A673 (cell line): ENCODE measurements around the gene TECPR2.

ENCODE experiments used
- EZH2 ChIP-seq: fragments of 200-600 bp; sonication (generic); IDR thresholded peaks from 2 replicates; pipeline ENCODE4 v1.6.1; 2017; ENCODE audit warnings: borderline replicate concordance, low read depth, mild to moderate bottlenecking, mixed read lengths, antibody characterized with exemption, low read length; ENCODE audit not compliant: poor library complexity, severe bottlenecking
- TF ChIP-seq, protein P1 (sequence below): fragments of 300-800, 200-600 bp; sonication (generic); conservative IDR thresholded peaks from 2 replicates; pipeline ENCODE4 v1.5.1; 2017; ENCODE audit warnings: low read depth, mild to moderate bottlenecking, antibody characterized with exemption, low read length, moderate library complexity, mixed read lengths

DNA sequence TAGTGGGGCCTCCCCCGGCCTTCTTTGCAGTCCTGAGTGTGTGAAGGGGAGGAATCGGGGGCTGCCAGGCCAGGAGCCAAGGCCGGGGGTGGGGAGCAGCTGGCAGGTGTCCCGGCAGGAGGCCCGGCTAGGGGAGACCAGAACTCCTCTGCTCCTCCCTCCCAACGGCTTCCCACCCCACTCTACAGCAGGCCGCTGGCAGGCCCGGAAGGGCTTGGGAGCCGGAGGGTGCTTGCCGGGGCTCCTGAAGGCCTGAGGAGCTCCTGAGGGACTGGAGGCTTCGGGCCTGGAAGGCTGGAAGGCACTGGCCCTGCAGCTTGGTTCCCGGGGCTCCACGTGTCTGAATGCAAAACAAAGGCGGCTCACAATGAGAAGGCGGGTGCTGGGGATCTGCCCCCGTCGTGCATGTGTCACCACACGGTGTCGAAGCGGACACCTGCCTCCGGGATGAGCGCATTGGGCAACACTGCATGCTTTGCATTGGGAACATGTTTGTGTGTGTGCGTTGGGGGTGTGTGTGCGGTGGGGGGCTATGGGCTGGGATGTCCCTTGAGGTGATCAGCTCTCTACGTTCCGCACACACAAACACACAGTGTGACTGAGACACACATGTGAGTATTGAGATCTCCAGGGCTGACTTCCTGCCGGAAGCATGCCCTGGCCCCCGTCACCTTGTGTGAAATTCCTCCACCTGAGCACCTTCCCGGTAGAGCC is 177.7 kb downstream of the TECPR2 start:
- TF ChIP-seq, protein P1, sequence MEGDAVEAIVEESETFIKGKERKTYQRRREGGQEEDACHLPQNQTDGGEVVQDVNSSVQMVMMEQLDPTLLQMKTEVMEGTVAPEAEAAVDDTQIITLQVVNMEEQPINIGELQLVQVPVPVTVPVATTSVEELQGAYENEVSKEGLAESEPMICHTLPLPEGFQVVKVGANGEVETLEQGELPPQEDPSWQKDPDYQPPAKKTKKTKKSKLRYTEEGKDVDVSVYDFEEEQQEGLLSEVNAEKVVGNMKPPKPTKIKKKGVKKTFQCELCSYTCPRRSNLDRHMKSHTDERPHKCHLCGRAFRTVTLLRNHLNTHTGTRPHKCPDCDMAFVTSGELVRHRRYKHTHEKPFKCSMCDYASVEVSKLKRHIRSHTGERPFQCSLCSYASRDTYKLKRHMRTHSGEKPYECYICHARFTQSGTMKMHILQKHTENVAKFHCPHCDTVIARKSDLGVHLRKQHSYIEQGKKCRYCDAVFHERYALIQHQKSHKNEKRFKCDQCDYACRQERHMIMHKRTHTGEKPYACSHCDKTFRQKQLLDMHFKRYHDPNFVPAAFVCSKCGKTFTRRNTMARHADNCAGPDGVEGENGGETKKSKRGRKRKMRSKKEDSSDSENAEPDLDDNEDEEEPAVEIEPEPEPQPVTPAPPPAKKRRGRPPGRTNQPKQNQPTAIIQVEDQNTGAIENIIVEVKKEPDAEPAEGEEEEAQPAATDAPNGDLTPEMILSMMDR = no peak
- no peak for TF ChIP-seq EZH2
